Measurements from ENCODE around the gene TMED1.

DNA sequence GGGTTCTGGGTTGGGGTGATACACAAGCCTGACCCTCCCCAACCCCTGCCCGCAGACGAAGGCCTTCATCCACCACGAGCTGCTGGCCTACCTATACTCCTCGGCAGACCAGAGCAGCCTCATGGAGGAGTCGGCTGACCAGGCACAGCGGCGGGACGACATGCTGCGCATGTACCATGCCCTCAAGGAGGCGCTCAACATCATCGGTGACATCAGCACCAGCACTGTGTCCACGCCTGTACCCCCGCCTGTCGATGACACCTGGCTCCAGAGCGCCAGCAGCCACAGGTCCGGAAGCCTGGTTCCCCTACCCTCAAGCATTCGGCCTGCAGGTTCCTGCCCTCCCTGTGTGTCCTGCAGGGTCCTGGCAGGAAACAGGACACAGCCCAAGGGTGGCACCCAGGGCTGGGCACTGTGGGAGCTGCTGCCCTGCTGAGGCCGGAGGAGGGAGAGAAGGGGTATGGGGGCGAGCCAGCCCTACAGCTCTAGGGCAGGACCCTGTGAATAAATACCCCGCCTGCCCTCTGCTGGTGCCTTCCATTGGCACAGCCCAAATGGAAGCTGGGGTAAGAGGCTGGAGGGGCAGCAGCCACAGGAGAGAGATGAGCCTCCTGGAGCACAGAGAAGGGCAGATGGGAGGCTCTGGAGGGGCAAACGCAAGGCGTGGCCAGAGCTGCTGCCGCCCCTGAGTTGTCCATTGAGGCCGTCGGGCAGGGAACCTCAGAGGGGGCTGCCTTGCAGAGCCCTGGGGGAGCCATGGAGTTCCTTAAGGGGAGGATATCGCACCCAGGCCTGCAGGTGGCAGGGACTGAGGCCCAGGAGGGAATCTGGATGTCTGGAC, 6.8 kb downstream of the TMED1 start:
- no peak for TF ChIP-seq ZNF274 (CRISPR knock-in tag; IDR thresholded peaks at IDR 0.05)
- no peak for TF ChIP-seq SAFB2 (CRISPR knock-in tag; IDR thresholded peaks at IDR 0.05; ENCODE audit: borderline replicate concordance, low read depth)
- TF ChIP-seq, protein P1, sequence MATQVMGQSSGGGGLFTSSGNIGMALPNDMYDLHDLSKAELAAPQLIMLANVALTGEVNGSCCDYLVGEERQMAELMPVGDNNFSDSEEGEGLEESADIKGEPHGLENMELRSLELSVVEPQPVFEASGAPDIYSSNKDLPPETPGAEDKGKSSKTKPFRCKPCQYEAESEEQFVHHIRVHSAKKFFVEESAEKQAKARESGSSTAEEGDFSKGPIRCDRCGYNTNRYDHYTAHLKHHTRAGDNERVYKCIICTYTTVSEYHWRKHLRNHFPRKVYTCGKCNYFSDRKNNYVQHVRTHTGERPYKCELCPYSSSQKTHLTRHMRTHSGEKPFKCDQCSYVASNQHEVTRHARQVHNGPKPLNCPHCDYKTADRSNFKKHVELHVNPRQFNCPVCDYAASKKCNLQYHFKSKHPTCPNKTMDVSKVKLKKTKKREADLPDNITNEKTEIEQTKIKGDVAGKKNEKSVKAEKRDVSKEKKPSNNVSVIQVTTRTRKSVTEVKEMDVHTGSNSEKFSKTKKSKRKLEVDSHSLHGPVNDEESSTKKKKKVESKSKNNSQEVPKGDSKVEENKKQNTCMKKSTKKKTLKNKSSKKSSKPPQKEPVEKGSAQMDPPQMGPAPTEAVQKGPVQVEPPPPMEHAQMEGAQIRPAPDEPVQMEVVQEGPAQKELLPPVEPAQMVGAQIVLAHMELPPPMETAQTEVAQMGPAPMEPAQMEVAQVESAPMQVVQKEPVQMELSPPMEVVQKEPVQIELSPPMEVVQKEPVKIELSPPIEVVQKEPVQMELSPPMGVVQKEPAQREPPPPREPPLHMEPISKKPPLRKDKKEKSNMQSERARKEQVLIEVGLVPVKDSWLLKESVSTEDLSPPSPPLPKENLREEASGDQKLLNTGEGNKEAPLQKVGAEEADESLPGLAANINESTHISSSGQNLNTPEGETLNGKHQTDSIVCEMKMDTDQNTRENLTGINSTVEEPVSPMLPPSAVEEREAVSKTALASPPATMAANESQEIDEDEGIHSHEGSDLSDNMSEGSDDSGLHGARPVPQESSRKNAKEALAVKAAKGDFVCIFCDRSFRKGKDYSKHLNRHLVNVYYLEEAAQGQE (IDR thresholded peaks at IDR 0.05; ENCODE audit: borderline replicate concordance in 1 of 2, low read depth in 1 of 2, low read length in 2 of 2), result no peak
- TF ChIP-seq ZSCAN29 (CRISPR knock-in tag; conservative IDR thresholded peaks at IDR 0.05), result no peak
- TF ChIP-seq EZH2 (conservative IDR thresholded peaks at IDR 0.05; ENCODE audit: low read depth, low read length), result no peak
- no peak for TF ChIP-seq SALL2 (CRISPR knock-in tag; IDR thresholded peaks at IDR 0.05)
- TF ChIP-seq FOXA1 (IDR thresholded peaks at IDR 0.05), result no peak
- no peak for TF ChIP-seq FOXA1 (CRISPR knock-in tag; IDR thresholded peaks at IDR 0.05)
